Gastrocnemius medialis (tissue), 4 donors: ENCODE measurements around the gene HACD2. TPM values are rescaled to one million over a fixed set of nuclear protein-coding genes. Genes with fewer than 3 reads are reported as not detected.

ENCODE experiments used
- ATAC-seq, 2 donors: fragments of 150-250 bp; one replicate each; pipeline ENCODE4 v1.9.1; 2016
- DNase-seq, 2 donors: peaks; one replicate each; pipeline ENCODE4 v3.0.0-alpha.2; 2019
- H3K27ac ChIP-seq, 4 donors: fragments of 200-600 bp; sonication (generic); 1 replicate in 1 of 4; 2 replicates in 3 of 4; pipeline ENCODE4 v1.5.1; 2016 to 2018; ENCODE audit warnings: mild to moderate bottlenecking in 2 of 4, moderate library complexity in 1 of 4
- H3K27me3 ChIP-seq, 3 donors: fragments of 200-600 bp; sonication (generic) in 2 of 3; 1 replicate in 1 of 3; 2 replicates in 2 of 3; pipeline versions ENCODE4 v1.5.1 to v1.6.0; 2016 to 2019; ENCODE audit warnings: mild to moderate bottlenecking in 1 of 3, moderate library complexity in 1 of 3
- H3K36me3 ChIP-seq, 2 donors: fragments of 200-600 bp; sonication (generic) in 1 of 2; one replicate each; pipeline ENCODE4 v1.5.1; 2017 to 2018
- H3K4me1 ChIP-seq, 2 donors: fragments of 200-600 bp; sonication (generic) in 1 of 2; one replicate each; pipeline ENCODE4 v1.5.1; 2016 to 2017; ENCODE audit warnings: mild to moderate bottlenecking in 2 of 2
- H3K4me3 ChIP-seq, 4 donors: fragments of 200-600 bp; sonication (generic) in 3 of 4; 1 replicate in 1 of 4; 2 replicates in 3 of 4; pipeline ENCODE4 v1.5.1; 2016 to 2019; ENCODE audit warnings: mild to moderate bottlenecking in 2 of 4
- H3K9me3 ChIP-seq, 3 donors: fragments of 200-600 bp; sonication (generic) in 2 of 3; 1 replicate in 1 of 3; 2 replicates in 2 of 3; pipeline ENCODE4 v1.5.1; 2016 to 2019
- CTCF ChIP-seq, 5 experiments: fragments of 450-650 bp in 3 of 5; fragments of 200-600 bp in 2 of 5; sonication (generic) in 2 of 5; IDR thresholded peaks in 4 of 5; conservative IDR thresholded peaks in 1 of 5; 1 replicate in 4 of 5; 2 replicates in 1 of 5; pipeline ENCODE4 v1.5.1; 2016 to 2019; ENCODE audit warnings: antibody characterized with exemption in 5 of 5, mild to moderate bottlenecking in 3 of 5, moderate library complexity in 3 of 5
- POLR2A ChIP-seq, 2 donors: fragments of 450-650 bp; IDR thresholded peaks; one replicate each; pipeline ENCODE4 v1.6.1; 2017; ENCODE audit warnings: antibody characterized with exemption in 2 of 2, mild to moderate bottlenecking in 2 of 2, moderate library complexity in 2 of 2
- in situ Hi-C, 4 donors: fragments of 200-750 bp; cut with MboI; loops; one replicate each; pipeline versions ENCODE4 v1.15.0 to v1.8.0; 2017; ENCODE audit warnings: low sequenced_read_pairs in 4 of 4
- intact Hi-C: fragments of 100-400 bp; cut with DNase I; formaldehyde crosslinking; loops from one replicate; pipeline ENCODE4 v1.15.1; 2023; ENCODE audit warnings: low total_unique reads
- total RNA-seq, 4 donors: library from RNA; depleted of rRNA; stranded (reverse); fragments of >200 nt; gene quantifications; one replicate each; pipeline versions ENCODE4 v1.1.0 to v1.2.3, GENCODE V29; 2016

Gene HACD2
- total RNA-seq, 4 donors from 2014 or later: 3.9 to 19.8 (median 6.7) TPM

- TF ChIP-seq POLR2A (IDR thresholded peaks at IDR 0.05) (no peak), CTCF (IDR thresholded peaks at IDR 0.05 in 4 of 5, conservative IDR thresholded peaks at IDR 0.05 in 1 of 5) (no peak)
- in situ Hi-C loops: no loop called here
- intact Hi-C loops: no loop called here
- ATAC-seq (no peak), DNase-seq (no peak)
- Histone ChIP-seq H3K4me1 (no peaks in the 10 kb centered on the region), H3K27me3 (no peaks in the 10 kb centered on the region), H3K4me3 (no peak overlapping the region), H3K27ac (no peak overlapping the region), H3K9me3 (no peaks in the 10 kb centered on the region), H3K36me3 (no peaks in the 10 kb centered on the region)
Observed at GRCh38 chr3:123624302-123624701, 39.4 kb upstream of the HACD2 start.

DNA sequence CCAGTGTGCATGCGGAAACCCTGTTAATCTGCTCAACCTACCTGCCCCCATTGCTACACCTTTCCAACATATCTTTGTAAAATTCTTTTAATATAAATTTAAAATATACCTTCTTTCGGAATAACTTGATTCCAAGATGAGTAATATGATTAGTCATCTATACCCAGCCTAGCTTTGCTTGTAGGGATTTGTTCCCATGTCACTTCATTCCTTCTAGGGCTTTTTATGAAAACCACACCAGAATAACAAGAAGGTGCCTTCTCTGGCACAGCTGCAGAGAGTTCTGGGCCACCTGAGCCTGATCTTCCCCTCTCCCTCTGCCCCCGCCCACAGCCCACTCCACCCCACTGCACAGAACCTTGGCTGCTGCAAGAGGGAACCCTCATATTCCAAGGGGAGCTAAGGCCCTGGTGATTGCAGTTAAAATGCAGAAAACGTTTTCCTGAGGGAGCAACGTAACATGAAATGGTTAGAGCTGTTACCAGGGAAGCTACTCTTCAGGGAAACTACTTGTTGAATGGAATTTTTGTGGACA lies 38.6 kb upstream of the HACD2 start:
- DNase-seq (no peak), ATAC-seq (no peak)
- Histone ChIP-seq H3K9me3 (no peaks in the 10 kb centered on the region), H3K27me3 (no peaks in the 10 kb centered on the region), H3K4me3 (no peak overlapping the region), H3K27ac (no peak overlapping the region), H3K36me3 (no peaks in the 10 kb centered on the region), H3K4me1 (no peaks in the 10 kb centered on the region)
- intact Hi-C loops: no loop called here
- TF ChIP-seq POLR2A (IDR thresholded peaks at IDR 0.05): no peak
- no peak for TF ChIP-seq CTCF (IDR thresholded peaks at IDR 0.05 in 4 of 5, conservative IDR thresholded peaks at IDR 0.05 in 1 of 5)
- in situ Hi-C loops: no loop called here

DNA sequence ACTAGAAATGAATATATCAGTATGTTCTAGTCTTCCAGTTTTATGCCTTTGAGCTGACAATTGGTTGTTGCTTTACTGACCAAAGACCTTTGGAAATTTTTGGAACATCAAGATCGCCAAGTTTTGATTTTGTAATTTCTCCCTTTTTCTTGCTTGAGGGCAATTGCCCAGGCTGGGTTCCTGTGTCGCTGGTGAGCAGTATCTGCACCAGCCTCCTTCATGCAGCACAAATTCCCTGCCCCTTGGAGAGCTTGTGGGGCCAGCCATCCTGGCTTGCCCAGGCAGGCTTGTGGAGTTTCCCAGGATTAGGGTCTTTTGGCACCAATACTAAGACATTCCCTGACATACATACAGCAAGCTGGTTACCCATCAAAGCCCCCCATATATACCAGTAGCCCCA lies 37.9 kb upstream of the HACD2 start:
- Histone ChIP-seq H3K4me3 (no peak overlapping the region), H3K9me3 (no peaks in the 10 kb centered on the region), H3K4me1 (no peaks in the 10 kb centered on the region), H3K27me3 (no peaks in the 10 kb centered on the region), H3K27ac (no peak overlapping the region), H3K36me3 (no peaks in the 10 kb centered on the region)
- no peak for TF ChIP-seq POLR2A (IDR thresholded peaks at IDR 0.05)
- no peak for TF ChIP-seq CTCF (IDR thresholded peaks at IDR 0.05 in 4 of 5, conservative IDR thresholded peaks at IDR 0.05 in 1 of 5)
- intact Hi-C loops: no loop called here
- in situ Hi-C loops: no loop called here
- ATAC-seq: no peak
- DNase-seq: no peak

DNA sequence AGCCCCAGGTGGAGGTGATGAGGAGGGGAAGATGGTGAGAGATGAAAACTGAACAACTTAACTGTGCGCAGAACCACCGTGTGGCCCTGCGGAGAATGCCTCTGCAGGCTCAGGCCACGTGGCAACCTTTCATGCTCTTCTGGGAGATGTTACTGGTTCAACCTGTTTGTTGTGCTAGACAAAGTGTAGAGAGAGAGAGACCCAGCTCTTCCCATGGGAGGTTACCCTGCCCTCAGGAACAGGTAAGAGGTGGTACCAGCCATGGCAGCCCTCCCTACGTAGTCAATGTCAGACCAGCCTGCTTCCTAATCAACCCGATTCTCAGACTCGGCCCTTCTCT lies 37.0 kb upstream of the HACD2 start:
- intact Hi-C loops (no loop called here), in situ Hi-C loops (no loop called here)
- no peak overlapping the region for H3K27ac ChIP-seq
- no peak for ATAC-seq
- H3K9me3 ChIP-seq: no peaks in the 10 kb centered on the region
- no peaks in the 10 kb centered on the region for H3K36me3 ChIP-seq
- DNase-seq: no peak
- no peak overlapping the region for H3K4me3 ChIP-seq
- H3K27me3 ChIP-seq: no peaks in the 10 kb centered on the region
- TF ChIP-seq POLR2A (IDR thresholded peaks at IDR 0.05): no peak
- TF ChIP-seq CTCF (IDR thresholded peaks at IDR 0.05 in 4 of 5, conservative IDR thresholded peaks at IDR 0.05 in 1 of 5): no peak
- H3K4me1 ChIP-seq: no peaks in the 10 kb centered on the region

- DNase-seq (no peak), ATAC-seq (no peak)
- Histone ChIP-seq H3K4me1 (no peaks in the 10 kb centered on the region), H3K4me3 (no peak overlapping the region), H3K27ac (no peak overlapping the region), H3K27me3 (no peaks in the 10 kb centered on the region), H3K36me3 (no peaks in the 10 kb centered on the region), H3K9me3 (no peaks in the 10 kb centered on the region)
- intact Hi-C loops: no loop called here
- in situ Hi-C loops: no loop called here
- no peak for TF ChIP-seq POLR2A (IDR thresholded peaks at IDR 0.05)
- TF ChIP-seq CTCF (IDR thresholded peaks at IDR 0.05 in 4 of 5, conservative IDR thresholded peaks at IDR 0.05 in 1 of 5): no peak
Observed at GRCh38 chr3:123621186-123621849, 36.5 kb upstream of the HACD2 start.
